H9 (cell line): ENCODE data around the gene WARS2. TPM values are rescaled to one million over a fixed set of nuclear protein-coding genes. Genes with fewer than 3 reads are reported as not detected.

Experiments used
- DNase-seq: peaks from one replicate; pipeline ENCODE4 v3.0.0-alpha.2; 2017
- H2AFZ ChIP-seq: one replicate; pipeline ENCODE4 v1.6.1; 2013; ENCODE audit warnings: mild to moderate bottlenecking, low read length, control low read depth, moderate library complexity
- H2AK5ac ChIP-seq: 2 replicates; pipeline ENCODE4 v1.6.1; 2013; ENCODE audit warnings: low read length, control low read depth, mixed read lengths; ENCODE audit not compliant: insufficient read length
- H2BK120ac ChIP-seq: one replicate; pipeline ENCODE4 v1.6.1; 2013; ENCODE audit warnings: low read depth, mild to moderate bottlenecking, low read length, control low read depth, inconsistent platforms; ENCODE audit not compliant: poor library complexity, severe bottlenecking
- H2BK12ac ChIP-seq: 2 replicates; pipeline ENCODE4 v1.6.1; 2013; ENCODE audit warnings: low read length, control low read depth, mixed read lengths, low read depth; ENCODE audit not compliant: insufficient read length
- H2BK15ac ChIP-seq: 2 replicates; pipeline ENCODE4 v1.6.1; 2013; ENCODE audit warnings: low read depth, low read length, control low read depth
- H2BK20ac ChIP-seq: one replicate; pipeline ENCODE4 v1.6.1; 2013; ENCODE audit warnings: low read depth, mild to moderate bottlenecking, low read length, control low read depth, inconsistent platforms; ENCODE audit not compliant: poor library complexity, severe bottlenecking
- H2BK5ac ChIP-seq: 2 replicates; pipeline ENCODE4 v1.6.1; 2013; ENCODE audit warnings: low read length, control low read depth, mixed read lengths; ENCODE audit not compliant: insufficient read length
- H3K14ac ChIP-seq: 2 replicates; pipeline ENCODE4 v1.6.1; 2013; ENCODE audit warnings: low read length, control low read depth; ENCODE audit not compliant: insufficient read depth
- H3K18ac ChIP-seq: 2 replicates; pipeline ENCODE4 v1.6.1; 2013; ENCODE audit warnings: low read depth, mild to moderate bottlenecking, mixed read lengths, low read length, control low read depth; ENCODE audit not compliant: insufficient read length
- H3K23ac ChIP-seq: 2 replicates; pipeline ENCODE4 v1.6.1; 2013; ENCODE audit warnings: low read length, control low read depth, mixed read lengths, low read depth; ENCODE audit not compliant: insufficient read length
- H3K23me2 ChIP-seq: 2 replicates; pipeline ENCODE4 v1.6.1; 2013; ENCODE audit warnings: low read depth, mild to moderate bottlenecking, mixed read lengths, low read length, control low read depth; ENCODE audit not compliant: insufficient read length, poor library complexity, severe bottlenecking
- H3K27ac ChIP-seq: 2 replicates; pipeline ENCODE4 v1.5.1; 2013; ENCODE audit warnings: low read length, control low read depth, mixed read lengths, low read depth; ENCODE audit not compliant: insufficient read length
- H3K27me3 ChIP-seq: 2 replicates; pipeline ENCODE4 v1.6.1; 2013; ENCODE audit warnings: low read length, control low read depth, inconsistent platforms; ENCODE audit not compliant: insufficient read depth
- H3K4ac ChIP-seq: 2 replicates; pipeline ENCODE4 v1.6.1; 2013; ENCODE audit warnings: low read depth, mild to moderate bottlenecking, control low read depth, inconsistent platforms, low read length, moderate library complexity
- H3K4me1 ChIP-seq: 2 replicates; pipeline ENCODE4 v1.6.1; 2013; ENCODE audit warnings: low read length, control low read depth, inconsistent platforms; ENCODE audit not compliant: insufficient read depth
- H3K4me2 ChIP-seq: 2 replicates; pipeline ENCODE4 v1.6.1; 2013; ENCODE audit warnings: low read length, control low read depth, mixed read lengths; ENCODE audit not compliant: insufficient read length, insufficient read depth
- H3K56ac ChIP-seq: 2 replicates; pipeline ENCODE4 v1.6.1; 2013; ENCODE audit warnings: low read depth, mild to moderate bottlenecking, mixed read lengths, low read length, control low read depth; ENCODE audit not compliant: insufficient read length
- H3K79me1 ChIP-seq: 2 replicates; pipeline ENCODE4 v1.6.1; 2013; ENCODE audit warnings: low read depth, mild to moderate bottlenecking, moderate library complexity, low read length, control low read depth, inconsistent platforms; ENCODE audit not compliant: insufficient read depth, poor library complexity, severe bottlenecking
- H3K79me2 ChIP-seq: 2 replicates; pipeline ENCODE4 v1.6.1; 2013; ENCODE audit warnings: low read length, control low read depth, inconsistent platforms; ENCODE audit not compliant: insufficient read depth
- H3K9ac ChIP-seq: 2 replicates; pipeline ENCODE4 v1.6.1; 2013; ENCODE audit warnings: low read length, control low read depth, mixed read lengths; ENCODE audit not compliant: insufficient read length; ENCODE audit errors: extremely low read depth
- H3K9me3 ChIP-seq: one replicate; pipeline ENCODE4 v1.6.1; 2013; ENCODE audit warnings: low read depth, low read length, inconsistent platforms; ENCODE audit not compliant: control insufficient read depth
- H3T11ph ChIP-seq: one replicate; pipeline ENCODE4 v1.6.1; 2013; ENCODE audit warnings: mild to moderate bottlenecking, low read length, control low read depth, inconsistent platforms
- H4K20me1 ChIP-seq: one replicate; pipeline ENCODE4 v1.6.1; 2013; ENCODE audit not compliant: control insufficient read depth, insufficient read length, insufficient read depth
- H4K5ac ChIP-seq: 2 replicates; pipeline ENCODE4 v1.6.1; 2013; ENCODE audit warnings: low read depth, mild to moderate bottlenecking, mixed read lengths, low read length, control low read depth; ENCODE audit not compliant: insufficient read length
- H4K8ac ChIP-seq: replicated peaks from 2 replicates; pipeline ENCODE4 v1.6.1; 2013; ENCODE audit warnings: low read length, control low read depth, mixed read lengths, low read depth; ENCODE audit not compliant: insufficient read length
- H4K91ac ChIP-seq: 2 replicates; pipeline ENCODE4 v1.6.1; 2013; ENCODE audit warnings: low read depth, mild to moderate bottlenecking, moderate library complexity, mixed read lengths, low read length, control low read depth; ENCODE audit not compliant: insufficient read length
- H3K27ac Mint-ChIP-seq, 3 experiments: 2 replicates in 2 of 3; 3 replicates in 1 of 3; pipeline ENCODE4 v1.8.0; 2020 to 2021; ENCODE audit warnings: mixed read lengths in 3 of 3, mild to moderate bottlenecking in 1 of 3, moderate library complexity in 1 of 3
- H3K27me3 Mint-ChIP-seq: 2 replicates; pipeline ENCODE4 v1.8.0; 2021; ENCODE audit warnings: low read depth, mild to moderate bottlenecking, moderate library complexity, mixed read lengths
- H3K36me3 Mint-ChIP-seq, 3 experiments: 2 replicates in 2 of 3; 3 replicates in 1 of 3; pipeline ENCODE4 v1.8.0; 2020 to 2021; ENCODE audit warnings: low read depth in 3 of 3, mixed read lengths in 3 of 3; ENCODE audit not compliant: insufficient read depth in 1 of 3
- H3K4me1 Mint-ChIP-seq, 2 experiments: 2 replicates each; pipeline ENCODE4 v1.8.0; 2020; ENCODE audit warnings: mixed read lengths in 2 of 2
- H3K4me3 Mint-ChIP-seq, 2 experiments: 2 replicates in 1 of 2; 3 replicates in 1 of 2; pipeline ENCODE4 v1.8.0; 2020 to 2021; ENCODE audit warnings: mild to moderate bottlenecking in 2 of 2, mixed read lengths in 2 of 2, moderate library complexity in 1 of 2
- H3K9me3 Mint-ChIP-seq, 2 experiments: 2 replicates in 1 of 2; 3 replicates in 1 of 2; pipeline ENCODE4 v1.8.0; 2020; ENCODE audit warnings: mild to moderate bottlenecking in 2 of 2, mixed read lengths in 2 of 2, moderate library complexity in 1 of 2
- WGBS: extraction: QIAGEN DNeasy Blood & Tissue Kit; methylation state at CpG from one replicate; pipeline ENCODE4 v1.1.7; 2013; ENCODE audit warnings: missing lambda C conversion rate, low lambda C conversion rate, mixed read lengths; ENCODE audit not compliant: insufficient read length; ENCODE audit errors: extremely low coverage; 5-methylcytosine and 5-hydroxymethylcytosine counted together
- total RNA-seq: library from RNA; stranded (reverse); gene quantifications from 2 replicates; pipeline ENCODE4 v1.2.1, GENCODE V29; 2021
- TF ChIP-seq, protein P1 (sequence below): fragments of 200-600 bp; sonication (generic); conservative IDR thresholded peaks from 3 replicates; pipeline ENCODE4 v1.8.0; 2021; ENCODE audit warnings: antibody characterized with exemption, mild to moderate bottlenecking

Gene WARS2
- total RNA-seq, 1 experiment from 2014 or later: 9.7 TPM

DNA sequence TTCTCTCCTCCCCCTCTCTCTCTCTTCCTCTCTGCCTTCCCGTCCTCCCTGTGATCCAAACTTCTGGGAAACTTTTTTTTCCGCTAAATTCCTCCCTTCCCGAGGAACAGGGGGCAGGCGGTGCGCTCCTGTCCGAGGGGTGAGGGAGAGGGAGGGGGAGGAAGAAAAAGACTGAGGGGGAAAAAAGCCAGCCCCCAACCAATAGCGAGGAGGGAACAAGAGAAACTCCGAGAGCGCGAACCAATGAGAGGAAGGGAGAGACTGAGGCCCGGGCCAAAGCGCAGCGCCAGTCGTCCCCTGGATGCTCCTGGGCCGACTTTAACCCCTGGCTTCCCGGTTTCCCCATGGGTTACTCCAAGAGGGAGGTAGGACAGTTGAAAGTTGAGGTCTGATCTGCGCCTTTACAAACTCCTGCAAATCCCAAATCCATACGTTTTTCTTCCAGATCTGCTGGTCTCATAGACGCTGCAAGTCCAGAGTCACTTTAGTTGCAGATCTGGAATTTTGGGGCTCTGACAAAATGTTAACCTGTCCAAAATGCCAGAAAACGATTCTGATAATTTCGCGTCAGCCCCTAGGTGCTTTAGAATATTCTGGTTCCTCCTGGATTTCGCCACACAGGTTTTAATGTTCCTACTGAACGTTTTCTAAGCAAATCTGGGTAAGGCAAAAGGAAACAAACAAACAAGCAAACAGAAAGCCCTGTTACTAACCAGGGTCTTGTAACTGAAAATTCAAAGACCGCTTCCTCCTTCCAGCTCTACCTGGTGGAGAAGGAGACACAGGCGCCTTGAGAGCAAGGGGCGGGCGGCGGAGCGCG lies 152.1 kb downstream of the WARS2 start, which contains the start of gene TBX15:
TBX15 (minus strand) TSS at position 158 of the 820 bp plus-strand sequence. CDS start 548 bp downstream, outside the sequence.
- H3K9ac ChIP-seq: no peak within 1 kb of the TSS
- H2AK5ac ChIP-seq: no peak within 1 kb of the TSS
- no peak within 1 kb of the TSS for H2BK5ac ChIP-seq
- H3K56ac ChIP-seq: no peak within 1 kb of the TSS
- H3K4me1 ChIP-seq: peaks cover 6% of the 10 kb centered on the region
- WGBS: no CpG with 5 or more reads among the region's 31 CpGs
- Mint-ChIP-seq H3K4me3 (peak within 1 kb of the TSS; percentile 46 to 85), H3K36me3 (peaks cover 0 to 3% (median 2%) of the 10 kb centered on the region in 3 experiments; a peak in 1 of 7 replicates), H3K27me3 (peaks cover 100% of the 10 kb centered on the region), H3K9me3 (peaks cover 2 to 13% of the 10 kb centered on the region in 2 experiments), H3K4me1 (peaks cover 56 to 79% of the 10 kb centered on the region in 2 experiments), H3K27ac (no peak within 1 kb of the TSS; a peak in 1 of 7 replicates)
- no peak within 1 kb of the TSS for H3K4ac ChIP-seq
- H3K14ac ChIP-seq: no peak within 1 kb of the TSS; the same call in 1 of the 2 replicates
- peaks cover 90% of the 10 kb centered on the region for H3K27me3 ChIP-seq
- no peak within 1 kb of the TSS for H3T11ph ChIP-seq
- no peak within 1 kb of the TSS for H2BK20ac ChIP-seq
- no peak within 1 kb of the TSS for H3K18ac ChIP-seq
- peak; percentile 90 for DNase-seq
- H4K20me1 ChIP-seq: no peaks in the 10 kb centered on the region
- no peak within 1 kb of the TSS for H2AFZ ChIP-seq
- H3K79me2 ChIP-seq: no peaks in the 10 kb centered on the region
- H3K9me3 ChIP-seq: no peaks in the 10 kb centered on the region
- H3K79me1 ChIP-seq: no peaks in the 10 kb centered on the region
- H2BK12ac ChIP-seq: no peak within 1 kb of the TSS
- no peak within 1 kb of the TSS for H4K5ac ChIP-seq
- peaks cover 16% of the 10 kb centered on the region for H3K23me2 ChIP-seq
- no peak within 1 kb of the TSS for H4K8ac ChIP-seq
- no peak within 1 kb of the TSS for H4K91ac ChIP-seq
- no peak within 1 kb of the TSS for H3K27ac ChIP-seq
- no peak within 1 kb of the TSS for H2BK120ac ChIP-seq
- TF ChIP-seq, protein P1, sequence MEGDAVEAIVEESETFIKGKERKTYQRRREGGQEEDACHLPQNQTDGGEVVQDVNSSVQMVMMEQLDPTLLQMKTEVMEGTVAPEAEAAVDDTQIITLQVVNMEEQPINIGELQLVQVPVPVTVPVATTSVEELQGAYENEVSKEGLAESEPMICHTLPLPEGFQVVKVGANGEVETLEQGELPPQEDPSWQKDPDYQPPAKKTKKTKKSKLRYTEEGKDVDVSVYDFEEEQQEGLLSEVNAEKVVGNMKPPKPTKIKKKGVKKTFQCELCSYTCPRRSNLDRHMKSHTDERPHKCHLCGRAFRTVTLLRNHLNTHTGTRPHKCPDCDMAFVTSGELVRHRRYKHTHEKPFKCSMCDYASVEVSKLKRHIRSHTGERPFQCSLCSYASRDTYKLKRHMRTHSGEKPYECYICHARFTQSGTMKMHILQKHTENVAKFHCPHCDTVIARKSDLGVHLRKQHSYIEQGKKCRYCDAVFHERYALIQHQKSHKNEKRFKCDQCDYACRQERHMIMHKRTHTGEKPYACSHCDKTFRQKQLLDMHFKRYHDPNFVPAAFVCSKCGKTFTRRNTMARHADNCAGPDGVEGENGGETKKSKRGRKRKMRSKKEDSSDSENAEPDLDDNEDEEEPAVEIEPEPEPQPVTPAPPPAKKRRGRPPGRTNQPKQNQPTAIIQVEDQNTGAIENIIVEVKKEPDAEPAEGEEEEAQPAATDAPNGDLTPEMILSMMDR: no peak
- peak within 1 kb of the TSS; percentile 67 for H3K4me2 ChIP-seq
- H2BK15ac ChIP-seq: no peak within 1 kb of the TSS
- H3K23ac ChIP-seq: no peak within 1 kb of the TSS
